GM21390 (cell line): ENCODE results near the gene DGCR6L.
"Not testable (repeated sequence)": the region's sequence is repeated elsewhere in the genome, so short reads cannot be mapped to it uniquely, and the experiment has no call there.

Source experiments
- ATAC-seq: cut with Tn5 transposase; IDR thresholded peaks from one replicate; pipeline ENCODE4 v1.9.1; 2021; ENCODE audit not compliant: unreplicated experiment

DGCR6L gene

DNA sequence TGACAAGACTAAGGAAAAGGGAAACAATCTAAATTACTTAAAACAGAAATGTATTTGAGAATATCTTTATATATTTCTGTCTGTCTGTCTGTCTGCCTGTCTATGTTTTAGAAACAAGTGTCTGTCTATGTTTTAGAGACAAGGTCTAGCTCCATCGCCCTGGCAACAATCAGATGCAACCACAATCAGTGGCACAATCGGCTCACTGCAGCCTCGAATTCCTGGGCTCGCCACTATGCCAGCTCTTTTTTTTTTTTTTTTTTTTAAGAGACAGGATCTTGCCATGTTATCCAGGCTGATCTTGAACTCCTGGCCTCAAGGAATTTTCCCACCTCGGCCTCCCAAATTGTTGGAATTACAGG is 8.7 kb upstream of the DGCR6L start:
- not testable (repeated sequence) for ATAC-seq

GRCh38 chr22:20325996-20326395 is 6.1 kb upstream of the DGCR6L start:
- not testable (repeated sequence) for ATAC-seq

GRCh38 chr22:20324139-20324516 is 4.3 kb upstream of the DGCR6L start:
- ATAC-seq, result no peak

GRCh38 chr22:20321552-20322211 is 1.8 kb upstream of the DGCR6L start:
- not testable (repeated sequence) for ATAC-seq

- not testable (repeated sequence) for ATAC-seq
These were observed 1.0 kb upstream of the DGCR6L start for GRCh38 chr22:20320659-20321551.

GRCh38 chr22:20319041-20319744 is 667 bp downstream of the DGCR6L start:
- peak; percentile 24 for ATAC-seq

GRCh38 chr22:20318043-20318688 is 1.7 kb downstream of the DGCR6L start:
- not testable (repeated sequence) for ATAC-seq

- ATAC-seq, result not testable (repeated sequence)
These were observed 2.3 kb downstream of the DGCR6L start for GRCh38 chr22:20317402-20318042.

GRCh38 chr22:20316844-20317401 is 2.9 kb downstream of the DGCR6L start:
- no peak for ATAC-seq

- no peak for ATAC-seq
These were observed 3.5 kb downstream of the DGCR6L start for GRCh38 chr22:20316217-20316843.

GRCh38 chr22:20315337-20316216 is 4.3 kb downstream of the DGCR6L start:
- no peak for ATAC-seq

DNA sequence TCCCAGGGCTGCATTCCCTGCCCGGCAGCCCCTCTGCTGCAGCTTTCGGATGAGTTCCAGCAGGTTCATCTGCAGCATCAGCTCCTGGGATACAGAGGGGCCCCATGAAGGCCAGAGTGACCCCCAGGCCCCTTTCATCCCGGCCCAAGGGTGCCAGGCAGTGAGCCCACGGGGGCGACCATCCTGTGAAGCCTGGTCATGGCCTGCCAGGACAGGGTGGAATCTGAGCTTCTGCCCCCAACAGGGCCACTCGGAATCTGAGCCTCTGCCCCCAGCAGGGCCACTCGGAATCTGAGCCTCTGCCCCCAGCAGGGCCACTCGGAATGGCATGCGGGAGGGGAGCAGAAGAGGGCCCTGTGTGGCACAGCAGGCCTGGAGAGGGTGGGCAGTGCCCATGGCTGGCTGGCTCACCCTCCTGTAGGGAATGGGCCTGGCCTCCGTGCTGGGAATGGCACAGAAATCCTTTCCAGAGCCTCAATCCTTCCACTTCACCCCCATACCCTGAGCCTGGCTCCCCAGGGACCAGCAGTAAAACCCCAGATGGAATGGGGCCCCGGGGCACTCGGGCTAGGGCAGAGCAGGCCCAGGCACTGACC is 5.0 kb downstream of the DGCR6L start:
- ATAC-seq, result not testable (repeated sequence)

- not testable (repeated sequence) for ATAC-seq
These were observed 5.7 kb downstream of the DGCR6L start for GRCh38 chr22:20314206-20314605.

GRCh38 chr22:20313306-20314077 is 6.4 kb downstream of the DGCR6L start:
- ATAC-seq, result not testable (repeated sequence)

GRCh38 chr22:20312396-20313191 is 7.3 kb downstream of the DGCR6L start:
- no peak for ATAC-seq

GRCh38 chr22:20311249-20312062 is 8.4 kb downstream of the DGCR6L start:
- not testable (repeated sequence) for ATAC-seq
